Measurements from ENCODE around the gene SFTA2. TPM values are rescaled to one million over a fixed set of nuclear protein-coding genes. Genes with fewer than 3 reads are reported as not detected.

The SFTA2 gene
- total and polyA plus RNA-seq, 9 of the 15 experiments (the other 6 are each of a cell fraction or from before 2014, with no cell fraction given): not detected

GRCh38 chr6:30885999-30886896, 45.7 kb downstream of the SFTA2 start (continued):
- no peak for TF ChIP-seq HNRNPL (IDR thresholded peaks at IDR 0.05; ENCODE audit: low read depth, low read length)
- TF ChIP-seq CREB5 (CRISPR knock-in tag; IDR thresholded peaks at IDR 0.05): no peak
- no peak for TF ChIP-seq PHTF2 (CRISPR knock-in tag; IDR thresholded peaks at IDR 0.05)
- TF ChIP-seq SAFB2 (IDR thresholded peaks at IDR 0.05; ENCODE audit: borderline replicate concordance, low read depth, low read length, severe bottlenecking): no peak
- TF ChIP-seq ZNF395 (CRISPR knock-in tag; IDR thresholded peaks at IDR 0.05): no peak
- no peak for TF ChIP-seq CEBPG (CRISPR knock-in tag; IDR thresholded peaks at IDR 0.05)
- TF ChIP-seq CEBPG (tag; conservative IDR thresholded peaks at IDR 0.05 in 1 of 2, IDR thresholded peaks at IDR 0.05 in 1 of 2): no peak
- no peak for TF ChIP-seq ZNF175 (CRISPR knock-in tag; IDR thresholded peaks at IDR 0.05; ENCODE audit: low read depth)
- TF ChIP-seq ZBTB26 (CRISPR knock-in tag; IDR thresholded peaks at IDR 0.05): no peak
- TF ChIP-seq ZNF408 (CRISPR knock-in tag; IDR thresholded peaks at IDR 0.05; ENCODE audit: low read depth): no peak
- TF ChIP-seq CHD2 (IDR thresholded peaks at IDR 0.05; ENCODE audit: low read depth, low read length): no peak
- no peak for TF ChIP-seq ZFP1 (CRISPR knock-in tag; IDR thresholded peaks at IDR 0.05)
- no peak for TF ChIP-seq ZNF589 (CRISPR knock-in tag; IDR thresholded peaks at IDR 0.05; ENCODE audit: low read depth)
- no peak for TF ChIP-seq TSHZ1 (CRISPR knock-in tag; IDR thresholded peaks at IDR 0.05)
- no peak for TF ChIP-seq BACH1 (tag; IDR thresholded peaks at IDR 0.05)
- no peak for TF ChIP-seq ETS2 (tag; IDR thresholded peaks at IDR 0.05; ENCODE audit: borderline replicate concordance, poor library complexity, severe bottlenecking)
- TF ChIP-seq E2F3 (CRISPR knock-in tag; IDR thresholded peaks at IDR 0.05): no peak
- no peak for TF ChIP-seq ZNF316 (IDR thresholded peaks at IDR 0.05)
- no peak for TF ChIP-seq STAG1 (CRISPR knock-in tag; IDR thresholded peaks at IDR 0.05; ENCODE audit: borderline replicate concordance)
- no peak for TF ChIP-seq ZNF444 (CRISPR knock-in tag; IDR thresholded peaks at IDR 0.05)
- TF ChIP-seq POLR2G (IDR thresholded peaks at IDR 0.05; ENCODE audit: low read depth, low read length): no peak

Measured in K562 (cell line).